ENCODE results near the gene B4GALT6. TPM values are rescaled to one million over a fixed set of nuclear protein-coding genes. Genes with fewer than 3 reads are reported as not detected.
"Not testable (repeated sequence)": the region's sequence is repeated elsewhere in the genome, so short reads cannot be mapped to it uniquely, and the experiment has no call there.

Gene B4GALT6
- total and polyA plus RNA-seq, 2 of the 8 experiments (the other 6 are each of a cell fraction or from before 2014, with no cell fraction given): 6.3 to 41.5 TPM

DNA sequence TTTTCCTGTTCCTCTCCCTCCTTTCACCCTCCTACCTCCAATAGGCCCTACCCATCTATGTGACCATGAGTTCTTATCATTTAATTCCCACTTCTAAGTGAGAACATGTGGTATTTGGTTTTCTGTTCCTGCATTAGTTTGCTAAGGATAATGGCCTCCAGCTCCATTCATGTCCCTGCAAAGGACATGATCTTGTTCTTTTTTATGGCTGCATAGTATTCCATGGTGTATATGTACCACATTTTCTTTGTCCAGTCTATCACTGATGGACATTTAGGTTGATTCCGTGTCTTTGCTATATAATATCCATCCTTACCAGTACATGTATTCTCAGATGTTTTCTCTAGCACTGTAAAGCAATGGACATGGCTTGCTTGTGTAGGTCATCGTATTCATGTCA lies 44.8 kb upstream of the B4GALT6 start:
- 90% methylated on average over 2 of the region's 2 CpGs; no CpG with 5 or more reads in 1 of the 2 experiments for WGBS, 2 experiments (ENCODE audit: extremely low coverage in 1 of 2, insufficient coverage in 1 of 2, insufficient read length in 1 of 2, insufficient replicate concordance in 2 of 2, low coverage in 1 of 2, low lambda C conversion rate in 2 of 2, missing lambda C conversion rate in 1 of 2)
- POLR2A ChIA-PET (ENCODE audit: partially characterized antibody); H4K5ac ChIP-seq (ENCODE audit: insufficient read length, low read depth, low read length); H3K36me3 ChIP-seq (ENCODE audit: control insufficient read depth in 2 of 4, insufficient read depth in 4 of 4, low read length in 3 of 4); H3K9me3 ChIP-seq (ENCODE audit: insufficient read depth in 2 of 2, low read depth in 1 of 2, low read length in 1 of 2); H3K4ac ChIP-seq (replicated peaks; ENCODE audit: insufficient read length, low read depth, low read length); H3K23ac ChIP-seq (ENCODE audit: insufficient read length); H3K4me3 ChIP-seq (ENCODE audit: extremely low read depth in 1 of 4, insufficient read depth in 2 of 4, low read depth in 3 of 4, low read length in 4 of 4); H3K56ac ChIP-seq (replicated peaks; ENCODE audit: insufficient read length, low read depth, low read length); H3K27ac ChIP-seq (ENCODE audit: low read depth, low read length); H2BK15ac ChIP-seq (ENCODE audit: low read length); H3K79me1 ChIP-seq (ENCODE audit: low read depth, low read length); H3K18ac ChIP-seq (ENCODE audit: extremely low read depth, low read length); H3K23me2 ChIP-seq (ENCODE audit: low read depth, low read length); H3K79me2 ChIP-seq (ENCODE audit: control insufficient read depth in 1 of 2, insufficient read depth in 2 of 2, low read length in 2 of 2); H4K8ac ChIP-seq (ENCODE audit: extremely low read depth, insufficient read depth, low read length); DNase-seq (ENCODE audit: low read depth in 1 of 2, low spot score in 2 of 2); H2AFZ ChIP-seq (ENCODE audit: low read length); H3K4me2 ChIP-seq (ENCODE audit: insufficient read depth in 1 of 2, low read depth in 2 of 2, low read length in 2 of 2); H3K9ac ChIP-seq (replicated peaks in 1 of 4; ENCODE audit: extremely low read depth in 1 of 4, low read depth in 3 of 4, low read length in 3 of 4); H4K20me1 ChIP-seq (replicated peaks in 1 of 2; ENCODE audit: control insufficient read depth in 1 of 2, insufficient read depth in 2 of 2, low read length in 2 of 2); H2AK5ac ChIP-seq (ENCODE audit: low read depth, low read length); FAIRE-seq; H2BK5ac ChIP-seq (ENCODE audit: low read depth, low read length); H2BK120ac ChIP-seq (replicated peaks; ENCODE audit: low read depth, low read length); H4K91ac ChIP-seq (replicated peaks; ENCODE audit: insufficient read length, low read length); H3K14ac ChIP-seq (ENCODE audit: insufficient read length); H2BK12ac ChIP-seq (ENCODE audit: low read depth, low read length); H3K27me3 ChIP-seq (replicated peaks in 1 of 4; ENCODE audit: control insufficient read depth in 3 of 4, extremely low read depth in 1 of 4, insufficient read depth in 3 of 4, low read length in 3 of 4); H3K4me1 ChIP-seq (replicated peaks in 1 of 4; ENCODE audit: control insufficient read depth in 3 of 4, insufficient read depth in 4 of 4, low read length in 3 of 4); H2BK20ac ChIP-seq (ENCODE audit: low read length): not testable (repeated sequence)
- CTCF ChIA-PET (ENCODE audit: partially characterized antibody): interaction anchor here (1.4 kb wide), 1 partner anchor 13 kb away, joined by 4 read pairs; no protein-coding TSS in a partner anchor

Data from H1 (cell line).